Naive B cell (primary cell): ENCODE results near the gene GRIN2D. TPM values are rescaled to one million over a fixed set of nuclear protein-coding genes. Genes with fewer than 3 reads are reported as not detected.

Source experiments
- ATAC-seq, 2 donors: fragments of 150-1000 bp; cut with Tn5 transposase; 2 replicates each; pipeline ENCODE4 v1.10.0; 2021; ENCODE audit warnings: low read depth in 2 of 2, mild to moderate bottlenecking in 2 of 2, moderate library complexity in 2 of 2
- DNase-seq: peaks from one replicate; pipeline ENCODE4 v3.0.0; 2022
- H3K27ac Mint-ChIP-seq, 6 donors: one replicate each; pipeline ENCODE4 v1.8.0; 2020 to 2022; ENCODE audit warnings: mild to moderate bottlenecking in 6 of 6, mixed read lengths in 6 of 6, moderate library complexity in 5 of 6, inconsistent platforms in 2 of 6
- H3K27me3 Mint-ChIP-seq, 3 donors: one replicate each; pipeline ENCODE4 v1.8.0; 2021 to 2022; ENCODE audit warnings: mixed read lengths in 3 of 3, mild to moderate bottlenecking in 1 of 3
- H3K36me3 Mint-ChIP-seq, 2 donors: one replicate each; pipeline ENCODE4 v1.8.0; 2020 to 2022; ENCODE audit warnings: mixed read lengths in 2 of 2, inconsistent platforms in 1 of 2, mild to moderate bottlenecking in 1 of 2
- H3K4me1 Mint-ChIP-seq, 3 donors: one replicate each; pipeline ENCODE4 v1.8.0; 2020 to 2022; ENCODE audit warnings: mixed read lengths in 3 of 3, inconsistent platforms in 1 of 3, mild to moderate bottlenecking in 1 of 3, moderate library complexity in 1 of 3
- H3K4me3 Mint-ChIP-seq, 8 donors: one replicate each; pipeline ENCODE4 v1.8.0; 2020 to 2022; ENCODE audit warnings: mild to moderate bottlenecking in 8 of 8, mixed read lengths in 8 of 8, moderate library complexity in 8 of 8, inconsistent platforms in 2 of 8
- H3K9me3 Mint-ChIP-seq, 7 donors: one replicate each; pipeline ENCODE4 v1.8.0; 2020 to 2022; ENCODE audit warnings: mixed read lengths in 7 of 7, mild to moderate bottlenecking in 5 of 7, inconsistent platforms in 2 of 7, moderate library complexity in 1 of 7
- polyA plus RNA-seq, 6 donors: library from polyadenylated mRNA; unstranded; fragments of 300-500 nt; fragmentation: Illumina TruSeq; gene quantifications; one replicate each; pipeline ENCODE4 v1.2.3, GENCODE V29; 2021; ENCODE audit warnings: low read depth in 6 of 6

GRIN2D gene
- polyA plus RNA-seq, 6 donors from 2014 or later = not detected

- peak overlapping the region in 6 of 8 donors; percentile 15 to 95 (median 52) for H3K4me3 Mint-ChIP-seq
- peak overlapping the region in 2 of 6 donors; percentile 49 to 54 for H3K27ac Mint-ChIP-seq
- peaks cover 0 to 9% (median 4%) of the 10 kb centered on the region in 7 donors for H3K9me3 Mint-ChIP-seq
- H3K36me3 Mint-ChIP-seq = peaks cover 0 to 12% of the 10 kb centered on the region in 2 donors
- H3K27me3 Mint-ChIP-seq = peaks cover 15 to 50% (median 44%) of the 10 kb centered on the region in 3 donors
- peaks cover 60 to 73% (median 65%) of the 10 kb centered on the region in 3 donors for H3K4me1 Mint-ChIP-seq
- DNase-seq = no peak
- no peak for ATAC-seq
These were observed 2.0 kb downstream of the GRIN2D start for GRCh38 chr19:48395499-48395898.

GRCh38 chr19:48396016-48396823 lies 2.8 kb downstream of the GRIN2D start:
- H3K4me1 Mint-ChIP-seq = peaks cover 53 to 66% (median 60%) of the 10 kb centered on the region in 3 donors
- H3K9me3 Mint-ChIP-seq = peaks cover 0 to 9% (median 4%) of the 10 kb centered on the region in 7 donors
- H3K4me3 Mint-ChIP-seq = peak overlapping the region in 1 of 8 donors; percentile 95
- peak overlapping the region in 3 of 6 donors; percentile 13 to 49 (median 28) for H3K27ac Mint-ChIP-seq
- DNase-seq (no peak), ATAC-seq (no peak)
- H3K27me3 Mint-ChIP-seq = peaks cover 15 to 50% (median 44%) of the 10 kb centered on the region in 3 donors
- H3K36me3 Mint-ChIP-seq = peaks cover 0 to 12% of the 10 kb centered on the region in 2 donors

GRCh38 chr19:48396824-48397176 lies 3.3 kb downstream of the GRIN2D start:
- Mint-ChIP-seq H3K27me3 (peaks cover 15 to 50% (median 44%) of the 10 kb centered on the region in 3 donors), H3K4me3 (peak overlapping the region in 1 of 8 donors; percentile 84), H3K27ac (no peak overlapping the region), H3K9me3 (peaks cover 0 to 9% (median 4%) of the 10 kb centered on the region in 7 donors), H3K4me1 (peaks cover 48 to 61% (median 56%) of the 10 kb centered on the region in 3 donors), H3K36me3 (peaks cover 0 to 12% of the 10 kb centered on the region in 2 donors)
- DNase-seq (no peak), ATAC-seq (no peak)

GRCh38 chr19:48397263-48398101 lies 4.0 kb downstream of the GRIN2D start:
- Mint-ChIP-seq H3K27me3 (peaks cover 15 to 50% (median 44%) of the 10 kb centered on the region in 3 donors), H3K27ac (peak overlapping the region in 5 of 6 donors; percentile 65 to 96 (median 84)), H3K4me3 (peak overlapping the region; percentile 79 to 95 (median 89)), H3K36me3 (peaks cover 0 to 12% of the 10 kb centered on the region in 2 donors), H3K9me3 (peaks cover 0 to 9% (median 4%) of the 10 kb centered on the region in 7 donors), H3K4me1 (peaks cover 46 to 57% (median 53%) of the 10 kb centered on the region in 3 donors)
- DNase-seq (no peak), ATAC-seq (no peak)

- H3K4me1 Mint-ChIP-seq = peaks cover 41 to 52% (median 48%) of the 10 kb centered on the region in 3 donors
- H3K9me3 Mint-ChIP-seq = peaks cover 0 to 9% (median 4%) of the 10 kb centered on the region in 7 donors
- peaks cover 0 to 12% of the 10 kb centered on the region in 2 donors for H3K36me3 Mint-ChIP-seq
- ATAC-seq (no peak), DNase-seq (no peak)
- peak overlapping the region; percentile 79 to 95 (median 89) for H3K4me3 Mint-ChIP-seq
- H3K27me3 Mint-ChIP-seq = peaks cover 15 to 45% (median 44%) of the 10 kb centered on the region in 3 donors
- H3K27ac Mint-ChIP-seq = peak overlapping the region in 5 of 6 donors; percentile 65 to 96 (median 83)
These were observed 4.6 kb downstream of the GRIN2D start for GRCh38 chr19:48398102-48398374.

GRCh38 chr19:48398375-48399235 lies 5.1 kb downstream of the GRIN2D start:
- peaks cover 0 to 9% (median 4%) of the 10 kb centered on the region in 7 donors for H3K9me3 Mint-ChIP-seq
- H3K27ac Mint-ChIP-seq = peak overlapping the region in 1 of 6 donors; percentile 83
- peak overlapping the region; percentile 44 to 87 (median 78) for H3K4me3 Mint-ChIP-seq
- DNase-seq = peak; percentile 73
- peak; percentile 61 to 70 for ATAC-seq
- H3K4me1 Mint-ChIP-seq = peaks cover 44 to 56% (median 52%) of the 10 kb centered on the region in 3 donors
- peaks cover 17 to 44% (median 44%) of the 10 kb centered on the region in 3 donors for H3K27me3 Mint-ChIP-seq
- H3K36me3 Mint-ChIP-seq = peaks cover 0 to 12% of the 10 kb centered on the region in 2 donors

- Mint-ChIP-seq H3K9me3 (peaks cover 0 to 9% (median 4%) of the 10 kb centered on the region in 7 donors), H3K27ac (peak overlapping the region in 1 of 6 donors; percentile 81), H3K4me3 (peak overlapping the region in 5 of 8 donors; percentile 19 to 87 (median 70)), H3K27me3 (peaks cover 19 to 29% (median 29%) of the 10 kb centered on the region in 3 donors), H3K4me1 (peaks cover 32 to 44% (median 42%) of the 10 kb centered on the region in 3 donors), H3K36me3 (peaks cover 0 to 12% of the 10 kb centered on the region in 2 donors)
- ATAC-seq (peak; percentile 6 to 20), DNase-seq (no peak)
These were observed 6.7 kb downstream of the GRIN2D start for GRCh38 chr19:48400018-48400742.

GRCh38 chr19:48401287-48401686 lies 7.8 kb downstream of the GRIN2D start:
- peaks cover 21 to 34% (median 31%) of the 10 kb centered on the region in 3 donors for H3K4me1 Mint-ChIP-seq
- H3K36me3 Mint-ChIP-seq = peaks cover 0 to 19% of the 10 kb centered on the region in 2 donors
- ATAC-seq (no peak), DNase-seq (no peak)
- H3K27ac Mint-ChIP-seq = peak overlapping the region in 1 of 6 donors; percentile 14
- peaks cover 0 to 9% (median 4%) of the 10 kb centered on the region in 7 donors for H3K9me3 Mint-ChIP-seq
- H3K4me3 Mint-ChIP-seq = no peak overlapping the region
- H3K27me3 Mint-ChIP-seq = peaks cover 27 to 28% (median 28%) of the 10 kb centered on the region in 3 donors

GRCh38 chr19:48403606-48404005 lies 10.1 kb downstream of the GRIN2D start:
- peaks cover 0 to 15% of the 10 kb centered on the region in 2 donors for H3K36me3 Mint-ChIP-seq
- H3K4me1 Mint-ChIP-seq = peaks cover 9 to 23% (median 18%) of the 10 kb centered on the region in 3 donors
- DNase-seq (peak; percentile 39), ATAC-seq (peak; percentile 72 to 77)
- H3K27ac Mint-ChIP-seq = peak overlapping the region in 2 of 6 donors; percentile 49 to 76
- peaks cover 0 to 9% (median 4%) of the 10 kb centered on the region in 7 donors for H3K9me3 Mint-ChIP-seq
- H3K4me3 Mint-ChIP-seq = no peak overlapping the region
- H3K27me3 Mint-ChIP-seq = peaks cover 28 to 30% (median 28%) of the 10 kb centered on the region in 3 donors

- DNase-seq (no peak), ATAC-seq (no peak)
- Mint-ChIP-seq H3K9me3 (peaks cover 0 to 3% (median 0%) of the 10 kb centered on the region in 7 donors), H3K27ac (no peak overlapping the region), H3K36me3 (peaks cover 0 to 15% of the 10 kb centered on the region in 2 donors), H3K4me1 (peaks cover 4 to 12% (median 6%) of the 10 kb centered on the region in 3 donors), H3K4me3 (no peak overlapping the region), H3K27me3 (peaks cover 29 to 42% (median 37%) of the 10 kb centered on the region in 3 donors)
These were observed 11.7 kb downstream of the GRIN2D start for GRCh38 chr19:48405010-48405659.

- Mint-ChIP-seq H3K36me3 (peaks cover 0 to 15% of the 10 kb centered on the region in 2 donors), H3K4me3 (peak overlapping the region in 2 of 8 donors; percentile 49 to 77), H3K4me1 (peaks cover 4 to 8% (median 6%) of the 10 kb centered on the region in 3 donors), H3K27me3 (peaks cover 29 to 49% (median 44%) of the 10 kb centered on the region in 3 donors), H3K9me3 (peaks cover 0 to 3% (median 0%) of the 10 kb centered on the region in 7 donors), H3K27ac (no peak overlapping the region)
- ATAC-seq (no peak), DNase-seq (no peak)
These were observed 12.4 kb downstream of the GRIN2D start for GRCh38 chr19:48405850-48406249.
